Measurements from ENCODE around the gene KIF25. TPM values are rescaled to one million over a fixed set of nuclear protein-coding genes. Genes with fewer than 3 reads are reported as not detected.

The KIF25 gene
- total RNA-seq, 1 experiment from 2014 or later = 0.39 TPM

DNA sequence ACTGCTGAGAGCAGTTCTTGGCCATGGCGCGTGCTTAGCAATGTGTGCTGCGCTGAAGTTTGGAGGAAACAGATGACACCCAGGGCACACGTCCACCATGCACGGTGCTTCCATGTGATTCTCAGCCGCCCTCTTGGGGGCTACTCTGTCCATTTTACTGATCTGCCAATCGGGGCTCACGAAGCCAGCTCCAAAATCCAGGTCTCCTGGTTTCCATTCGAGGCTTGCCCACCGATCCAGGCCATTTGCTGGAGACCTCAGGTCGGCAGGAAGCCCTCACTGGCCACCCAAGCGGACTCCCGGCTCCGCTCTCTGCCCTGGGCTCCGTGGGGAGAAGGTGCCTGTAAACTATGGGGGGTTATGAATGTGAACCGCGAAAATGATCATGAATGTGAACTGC, 93.2 kb downstream of the KIF25 start:
- TF ChIP-seq EZH2 (IDR thresholded peaks at IDR 0.05; ENCODE audit: borderline replicate concordance, low read depth, low read length, poor library complexity, severe bottlenecking) = no peak
- TF ChIP-seq, protein P1, sequence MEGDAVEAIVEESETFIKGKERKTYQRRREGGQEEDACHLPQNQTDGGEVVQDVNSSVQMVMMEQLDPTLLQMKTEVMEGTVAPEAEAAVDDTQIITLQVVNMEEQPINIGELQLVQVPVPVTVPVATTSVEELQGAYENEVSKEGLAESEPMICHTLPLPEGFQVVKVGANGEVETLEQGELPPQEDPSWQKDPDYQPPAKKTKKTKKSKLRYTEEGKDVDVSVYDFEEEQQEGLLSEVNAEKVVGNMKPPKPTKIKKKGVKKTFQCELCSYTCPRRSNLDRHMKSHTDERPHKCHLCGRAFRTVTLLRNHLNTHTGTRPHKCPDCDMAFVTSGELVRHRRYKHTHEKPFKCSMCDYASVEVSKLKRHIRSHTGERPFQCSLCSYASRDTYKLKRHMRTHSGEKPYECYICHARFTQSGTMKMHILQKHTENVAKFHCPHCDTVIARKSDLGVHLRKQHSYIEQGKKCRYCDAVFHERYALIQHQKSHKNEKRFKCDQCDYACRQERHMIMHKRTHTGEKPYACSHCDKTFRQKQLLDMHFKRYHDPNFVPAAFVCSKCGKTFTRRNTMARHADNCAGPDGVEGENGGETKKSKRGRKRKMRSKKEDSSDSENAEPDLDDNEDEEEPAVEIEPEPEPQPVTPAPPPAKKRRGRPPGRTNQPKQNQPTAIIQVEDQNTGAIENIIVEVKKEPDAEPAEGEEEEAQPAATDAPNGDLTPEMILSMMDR (conservative IDR thresholded peaks at IDR 0.05; ENCODE audit: low read depth, low read length) = no peak
- Histone ChIP-seq H3K4me3 (ENCODE audit: low read depth, low read length, poor library complexity, severe bottlenecking) (no peak overlapping the region), H3K27me3 (replicated peaks; ENCODE audit: insufficient read depth, low read depth, low read length, poor library complexity) (no peaks in the 10 kb centered on the region), H3K4me1 (ENCODE audit: insufficient read depth, low read length, poor library complexity, severe bottlenecking) (no peaks in the 10 kb centered on the region), H3K9me3 (ENCODE audit: low read depth, low read length, poor library complexity, severe bottlenecking) (no peaks in the 10 kb centered on the region), H3K27ac (ENCODE audit: low read depth, low read length, poor library complexity, severe bottlenecking) (no peak overlapping the region), H3K36me3 (ENCODE audit: insufficient read depth, low read length, poor library complexity, severe bottlenecking) (no peaks in the 10 kb centered on the region)
- BruUV-seq (replicated peaks) = no TSS peak
- no peak for DNase-seq (ENCODE audit: low spot score)
- CTCF ChIA-PET = no interaction called here
- intact Hi-C loops (cut with micrococcal nuclease; ENCODE audit: unreplicated experiment) = no loop called here
- POLR2A ChIA-PET (ENCODE audit: low non-redundant PET) = no interaction called here

DNA sequence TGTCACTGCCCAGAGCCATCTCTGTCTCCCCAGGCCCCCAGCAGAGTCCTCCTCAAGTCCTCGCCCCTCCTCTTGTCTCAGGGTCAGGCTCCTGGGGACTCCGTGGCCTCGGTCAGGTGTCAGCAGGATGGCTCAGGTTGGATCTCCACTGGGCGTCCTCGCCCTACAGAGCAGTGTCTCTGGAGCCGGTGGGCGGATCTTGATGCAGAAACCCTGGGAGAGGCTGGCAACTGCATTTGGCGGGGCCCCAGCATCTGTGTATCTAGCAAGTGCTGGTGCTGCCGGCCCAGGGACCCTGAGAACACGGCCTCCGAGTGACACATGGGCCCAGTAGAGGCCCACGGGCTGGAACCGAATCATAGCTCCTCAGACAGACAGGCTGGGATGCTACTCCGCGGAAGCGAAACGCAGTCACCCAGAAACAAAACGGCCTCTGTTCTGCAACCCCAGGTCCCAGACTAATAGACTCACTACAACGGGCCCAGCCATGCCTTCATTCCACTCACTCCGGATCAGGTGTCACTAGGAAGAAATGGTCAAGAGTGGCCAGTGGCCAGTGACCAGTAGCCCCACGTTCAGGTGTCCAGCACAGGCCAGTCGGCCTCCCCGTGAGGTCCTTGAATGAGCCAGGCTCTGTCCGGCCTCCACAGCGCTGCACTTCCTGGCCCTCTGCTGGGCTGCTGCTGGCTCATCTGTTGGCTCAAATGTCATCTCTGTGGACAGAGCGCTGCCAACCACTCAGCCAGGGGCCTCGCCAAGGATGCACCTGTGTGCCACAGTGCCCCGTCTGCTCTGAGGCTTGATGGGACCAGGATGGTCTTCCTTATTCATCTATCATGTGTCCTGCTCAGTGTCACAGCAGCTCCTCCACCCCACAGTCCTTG, 94.2 kb downstream of the KIF25 start:
- POLR2A ChIA-PET (ENCODE audit: low non-redundant PET) = no interaction called here
- TF ChIP-seq EZH2 (IDR thresholded peaks at IDR 0.05; ENCODE audit: borderline replicate concordance, low read depth, low read length, poor library complexity, severe bottlenecking) = no peak
- TF ChIP-seq, protein P1 (conservative IDR thresholded peaks at IDR 0.05; ENCODE audit: low read depth, low read length) = no peak
- Histone ChIP-seq H3K27ac (ENCODE audit: low read depth, low read length, poor library complexity, severe bottlenecking) (no peak overlapping the region), H3K27me3 (replicated peaks; ENCODE audit: insufficient read depth, low read depth, low read length, poor library complexity) (no peaks in the 10 kb centered on the region), H3K4me3 (ENCODE audit: low read depth, low read length, poor library complexity, severe bottlenecking) (no peak overlapping the region), H3K36me3 (ENCODE audit: insufficient read depth, low read length, poor library complexity, severe bottlenecking) (no peaks in the 10 kb centered on the region), H3K9me3 (ENCODE audit: low read depth, low read length, poor library complexity, severe bottlenecking) (no peaks in the 10 kb centered on the region), H3K4me1 (ENCODE audit: insufficient read depth, low read length, poor library complexity, severe bottlenecking) (no peaks in the 10 kb centered on the region)
- no peak for DNase-seq (ENCODE audit: low spot score)
- BruUV-seq (replicated peaks) = no TSS peak
- CTCF ChIA-PET = no interaction called here
- intact Hi-C loops (cut with micrococcal nuclease; ENCODE audit: unreplicated experiment) = no loop called here

DNA sequence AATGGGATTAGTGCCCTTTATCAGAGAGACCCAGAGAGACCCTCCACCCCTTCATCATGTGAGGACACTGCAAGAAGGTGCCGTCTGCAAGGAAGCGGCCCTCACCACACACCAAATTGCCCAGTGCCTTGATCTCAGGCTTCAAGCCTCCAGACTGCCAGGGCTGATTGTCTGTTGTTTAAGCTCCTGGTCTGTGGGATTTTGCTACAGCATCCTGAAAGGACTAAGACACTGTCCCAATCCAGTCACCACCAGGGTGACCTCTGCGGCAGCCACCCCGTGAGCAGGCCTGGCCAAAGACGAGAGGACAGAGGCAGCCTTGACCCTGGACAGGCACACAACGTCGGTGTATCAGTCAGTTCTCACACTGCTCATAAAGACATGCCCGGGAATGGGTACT, 95.1 kb downstream of the KIF25 start:
- H3K27ac ChIP-seq (ENCODE audit: low read depth, low read length, poor library complexity, severe bottlenecking) = no peak overlapping the region
- no peaks in the 10 kb centered on the region for H3K27me3 ChIP-seq (replicated peaks; ENCODE audit: insufficient read depth, low read depth, low read length, poor library complexity)
- ChIA-PET POLR2A (ENCODE audit: low non-redundant PET) (no interaction called here), CTCF (no interaction called here)
- TF ChIP-seq, protein P1 (conservative IDR thresholded peaks at IDR 0.05; ENCODE audit: low read depth, low read length) = no peak
- no peak for TF ChIP-seq EZH2 (IDR thresholded peaks at IDR 0.05; ENCODE audit: borderline replicate concordance, low read depth, low read length, poor library complexity, severe bottlenecking)
- no TSS peak for BruUV-seq (replicated peaks)
- H3K4me3 ChIP-seq (ENCODE audit: low read depth, low read length, poor library complexity, severe bottlenecking) = no peak overlapping the region
- intact Hi-C loops (cut with micrococcal nuclease; ENCODE audit: unreplicated experiment) = no loop called here
- no peak for DNase-seq (ENCODE audit: low spot score)
- H3K4me1 ChIP-seq (ENCODE audit: insufficient read depth, low read length, poor library complexity, severe bottlenecking) = no peaks in the 10 kb centered on the region
- no peaks in the 10 kb centered on the region for H3K36me3 ChIP-seq (ENCODE audit: insufficient read depth, low read length, poor library complexity, severe bottlenecking)
- H3K9me3 ChIP-seq (ENCODE audit: low read depth, low read length, poor library complexity, severe bottlenecking) = no peaks in the 10 kb centered on the region
